Measurements from ENCODE around the gene CRYBB3. TPM values are rescaled to one million over a fixed set of nuclear protein-coding genes. Genes with fewer than 3 reads are reported as not detected.

CRYBB3 gene
- polyA plus RNA-seq, 3 donors = not detected

GRCh38 chr22:25235547-25236290 lies 36.1 kb downstream of the CRYBB3 start:
- intact Hi-C loops (cut with micrococcal nuclease) = no loop called here
- peaks cover 2% of the 10 kb centered on the region for H3K4me1 Mint-ChIP-seq
- H3K9me3 ChIP-seq (replicated peaks in 1 of 2; ENCODE audit: control insufficient read depth in 1 of 2, insufficient read depth in 1 of 2, low read length in 2 of 2) = no peaks in the 10 kb centered on the region
- H3K4me1 ChIP-seq (ENCODE audit: control insufficient read depth in 1 of 2, insufficient read depth in 2 of 2, low read length in 2 of 2) = no peaks in the 10 kb centered on the region
- H3K4me3 Mint-ChIP-seq = peak overlapping the region in 1 of 2 donors; percentile 16
- H4K20me1 ChIP-seq (ENCODE audit: insufficient read depth, low read length) = no peaks in the 10 kb centered on the region
- H3K9me3 Mint-ChIP-seq = peaks cover 0 to 2% (median 0%) of the 10 kb centered on the region in 7 donors
- TF ChIP-seq CTCF (IDR thresholded peaks at IDR 0.05) = peak; percentile 30
- H3K36me3 Mint-ChIP-seq = no peaks in the 10 kb centered on the region
- H3K27me3 ChIP-seq (ENCODE audit: control insufficient read depth in 2 of 2, insufficient read depth in 2 of 2, low read length in 2 of 2) = peaks cover 0 to 11% of the 10 kb centered on the region in 2 donors
- WGBS (ENCODE audit: insufficient coverage) = 9% methylated on average over 23 of the region's 30 CpGs
- H3K36me3 ChIP-seq (replicated peaks in 1 of 2; ENCODE audit: control insufficient read depth in 1 of 2, insufficient read depth in 2 of 2, low read length in 2 of 2) = no peaks in the 10 kb centered on the region
- no peak overlapping the region for H3K27ac Mint-ChIP-seq
- peaks cover 11 to 37% (median 26%) of the 10 kb centered on the region in 3 donors for H3K27me3 Mint-ChIP-seq (ENCODE audit: low read depth in 3 of 3)
- no peak overlapping the region for H3K4me2 ChIP-seq (replicated peaks; ENCODE audit: extremely low read depth, low read length, poor library complexity, severe bottlenecking)
- peak; percentile 4 to 44 (median 5) for DNase-seq
- H3K4me3 ChIP-seq (replicated peaks in 1 of 3; ENCODE audit: low read depth in 2 of 3, low read length in 3 of 3) = no peak overlapping the region
- no peak overlapping the region for H2AFZ ChIP-seq (ENCODE audit: insufficient read depth, low read depth, low read length, poor library complexity, severe bottlenecking)
- no peak overlapping the region for H3K27ac ChIP-seq (ENCODE audit: low read depth in 1 of 2, low read length in 2 of 2)
- H3K9ac ChIP-seq (ENCODE audit: insufficient read depth, low read length, poor library complexity, severe bottlenecking) = no peak overlapping the region
- no peaks in the 10 kb centered on the region for H3K79me2 ChIP-seq (ENCODE audit: insufficient read depth, low read length)

GRCh38 chr22:25236417-25236816 lies 36.8 kb downstream of the CRYBB3 start:
- Histone ChIP-seq H4K20me1 (ENCODE audit: insufficient read depth, low read length) (no peaks in the 10 kb centered on the region), H3K4me2 (replicated peaks; ENCODE audit: extremely low read depth, low read length, poor library complexity, severe bottlenecking) (no peak overlapping the region), H3K4me1 (ENCODE audit: control insufficient read depth in 1 of 2, insufficient read depth in 2 of 2, low read length in 2 of 2) (no peaks in the 10 kb centered on the region), H2AFZ (ENCODE audit: insufficient read depth, low read depth, low read length, poor library complexity, severe bottlenecking) (no peak overlapping the region), H3K4me3 (replicated peaks in 1 of 3; ENCODE audit: low read depth in 2 of 3, low read length in 3 of 3) (no peak overlapping the region), H3K27ac (ENCODE audit: low read depth in 1 of 2, low read length in 2 of 2) (no peak overlapping the region), H3K9ac (ENCODE audit: insufficient read depth, low read length, poor library complexity, severe bottlenecking) (no peak overlapping the region), H3K27me3 (ENCODE audit: control insufficient read depth in 2 of 2, insufficient read depth in 2 of 2, low read length in 2 of 2) (peaks cover 0 to 12% of the 10 kb centered on the region in 2 donors), H3K36me3 (replicated peaks in 1 of 2; ENCODE audit: control insufficient read depth in 1 of 2, insufficient read depth in 2 of 2, low read length in 2 of 2) (no peaks in the 10 kb centered on the region), H3K79me2 (ENCODE audit: insufficient read depth, low read length) (no peaks in the 10 kb centered on the region), H3K9me3 (replicated peaks in 1 of 2; ENCODE audit: control insufficient read depth in 1 of 2, insufficient read depth in 1 of 2, low read length in 2 of 2) (no peaks in the 10 kb centered on the region)
- intact Hi-C loops (cut with micrococcal nuclease) = no loop called here
- peak overlapping the region in 1 of 7 donors; percentile 69 for H3K27ac Mint-ChIP-seq
- DNase-seq = no peak
- peaks cover 2% of the 10 kb centered on the region for H3K4me1 Mint-ChIP-seq
- H3K27me3 Mint-ChIP-seq (ENCODE audit: low read depth in 3 of 3) = peaks cover 16 to 41% (median 29%) of the 10 kb centered on the region in 3 donors
- 100% methylated on average over 2 of the region's 6 CpGs for WGBS (ENCODE audit: insufficient coverage)
- peak overlapping the region in 1 of 2 donors; percentile 16 for H3K4me3 Mint-ChIP-seq
- H3K9me3 Mint-ChIP-seq = peaks cover 0 to 2% (median 0%) of the 10 kb centered on the region in 7 donors
- H3K36me3 Mint-ChIP-seq = no peaks in the 10 kb centered on the region
- TF ChIP-seq CTCF (IDR thresholded peaks at IDR 0.05) = no peak
